GM12878 (cell line): Measurements from ENCODE around the gene NFILZ.

ENCODE experiments used
- CTCF ChIP-seq, 3 experiments: IDR thresholded peaks in 2 of 3; conservative IDR thresholded peaks in 1 of 3; 2 replicates each; pipeline ENCODE4 v1.5.1; 2011; ENCODE audit warnings: low read depth in 3 of 3, low read length in 3 of 3, mild to moderate bottlenecking in 3 of 3, control low read depth in 2 of 3, moderate library complexity in 2 of 3, inconsistent platforms in 1 of 3, mixed read lengths in 1 of 3; ENCODE audit not compliant: control insufficient read depth in 2 of 3, insufficient read depth in 1 of 3; ENCODE audit errors: extremely low read depth in 1 of 3
- MAX ChIP-seq: IDR thresholded peaks from 2 replicates; pipeline ENCODE4 v1.6.1; 2012; ENCODE audit warnings: low read depth, low read length, improper control_type of control experiment
- SMAD1 ChIP-seq: fragments of 450-650 bp; IDR thresholded peaks from 2 replicates; pipeline ENCODE4 v1.6.1; 2018; ENCODE audit warnings: mild to moderate bottlenecking, low read depth; ENCODE audit not compliant: partially characterized antibody
- SREBF2 ChIP-seq: IDR thresholded peaks from 2 replicates; pipeline ENCODE4 v1.6.1; 2012; ENCODE audit warnings: mild to moderate bottlenecking, low read length
- SRF ChIP-seq, 2 experiments: IDR thresholded peaks; 2 replicates each; pipeline ENCODE4 v1.6.1; 2011; ENCODE audit warnings: low read depth in 2 of 2, low read length in 2 of 2, mild to moderate bottlenecking in 1 of 2, moderate library complexity in 1 of 2
- STAT1 ChIP-seq: fragments of 450-650 bp; conservative IDR thresholded peaks from 2 replicates; pipeline ENCODE4 v1.6.1; 2014; ENCODE audit warnings: antibody characterized with exemption, mild to moderate bottlenecking

GRCh38 chr19:8612807-8613171 lies 17.6 kb upstream of the NFILZ start:
- no peak for TF ChIP-seq SREBF2
- no peak for TF ChIP-seq SRF (IDR thresholded peaks at IDR 0.05; ENCODE audit: low read depth in 2 of 2, low read length in 2 of 2)
- TF ChIP-seq STAT1, result no peak
- no peak for TF ChIP-seq SMAD1
- no peak for TF ChIP-seq MAX
- no peak for TF ChIP-seq CTCF (IDR thresholded peaks at IDR 0.05 in 2 of 3, conservative IDR thresholded peaks at IDR 0.05 in 1 of 3; ENCODE audit: control insufficient read depth in 2 of 3, extremely low read depth in 1 of 3, insufficient read depth in 1 of 3, low read depth in 3 of 3, low read length in 3 of 3)
